HUES64 (cell line): ENCODE data around the gene TMEM41A.

Source experiments
- H3K27ac ChIP-seq: 2 replicates; pipeline ENCODE4 v1.7.0; 2013; ENCODE audit warnings: low read depth, low read length, inconsistent platforms
- H3K27me3 ChIP-seq: 2 replicates; pipeline ENCODE4 v1.6.1; 2013; ENCODE audit warnings: mild to moderate bottlenecking, low read length; ENCODE audit not compliant: insufficient read depth
- H3K36me3 ChIP-seq: 2 replicates; pipeline ENCODE4 v1.6.1; 2013; ENCODE audit warnings: mild to moderate bottlenecking, low read length; ENCODE audit not compliant: insufficient read depth
- H3K4me1 ChIP-seq: 2 replicates; pipeline ENCODE4 v1.6.1; 2013; ENCODE audit warnings: mild to moderate bottlenecking, low read length, moderate library complexity; ENCODE audit not compliant: insufficient read depth
- H3K4me3 ChIP-seq: 2 replicates; pipeline ENCODE4 v1.5.1; 2013; ENCODE audit warnings: mild to moderate bottlenecking, low read length, moderate library complexity
- H3K9ac ChIP-seq: 2 replicates; pipeline ENCODE4 v1.6.1; 2013; ENCODE audit warnings: mild to moderate bottlenecking, low read depth, low read length
- H3K9me3 ChIP-seq: 2 replicates; pipeline ENCODE4 v1.6.1; 2013; ENCODE audit warnings: low read depth, low read length; ENCODE audit not compliant: insufficient read depth
- WGBS: fragments of 150-250, 120-280 bp; methylation state at CpG from one replicate; pipeline ENCODE4 v1.1.7; 2013; ENCODE audit warnings: missing lambda C conversion rate; 5-methylcytosine and 5-hydroxymethylcytosine counted together

Gene TMEM41A

GRCh38 chr3:185521349-185522138 lies 22.7 kb upstream of the TMEM41A start:
- Histone ChIP-seq H3K27ac (no peak overlapping the region), H3K36me3 (no peaks in the 10 kb centered on the region)

DNA sequence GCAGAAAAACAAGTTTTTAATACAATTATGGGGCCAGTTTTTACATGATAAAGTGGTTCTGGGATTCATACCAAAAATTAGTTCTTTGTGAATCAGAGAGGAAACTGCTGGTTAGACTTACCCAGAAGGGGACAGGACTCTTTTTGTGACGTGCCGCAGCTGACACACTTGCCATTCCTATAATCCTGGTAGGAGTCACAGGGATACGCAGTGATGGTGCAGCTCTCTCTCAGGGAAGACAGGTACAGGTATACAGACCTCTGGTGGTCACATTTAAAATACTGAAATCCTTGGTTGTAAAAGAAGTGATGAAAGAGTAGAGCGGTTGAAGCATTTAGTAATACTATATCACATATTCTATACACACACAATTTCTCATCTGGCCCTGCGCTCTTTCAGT lies 20.2 kb upstream of the TMEM41A start:
- Histone ChIP-seq H3K27ac (no peak overlapping the region), H3K4me1 (no peaks in the 10 kb centered on the region), H3K27me3 (0 out of 2 replicates have a peak, but pooled peaks cover 6% of the 10 kb centered on the region), H3K9me3 (no peaks in the 10 kb centered on the region), H3K36me3 (no peaks in the 10 kb centered on the region), H3K9ac (no peak overlapping the region), H3K4me3 (no peak overlapping the region)
- WGBS, result 82% methylated on average over 3 of the region's 5 CpGs

More at GRCh38 chr3:185521349-185522138, 22.7 kb upstream of the TMEM41A start:
- no peak overlapping the region for H3K9ac ChIP-seq
- H3K4me1 ChIP-seq, result no peaks in the 10 kb centered on the region
- no peak overlapping the region for H3K4me3 ChIP-seq
- WGBS, result 92% methylated on average over 7 of the region's 7 CpGs
- H3K27me3 ChIP-seq, result no peaks in the 10 kb centered on the region
- H3K9me3 ChIP-seq, result no peaks in the 10 kb centered on the region

DNA sequence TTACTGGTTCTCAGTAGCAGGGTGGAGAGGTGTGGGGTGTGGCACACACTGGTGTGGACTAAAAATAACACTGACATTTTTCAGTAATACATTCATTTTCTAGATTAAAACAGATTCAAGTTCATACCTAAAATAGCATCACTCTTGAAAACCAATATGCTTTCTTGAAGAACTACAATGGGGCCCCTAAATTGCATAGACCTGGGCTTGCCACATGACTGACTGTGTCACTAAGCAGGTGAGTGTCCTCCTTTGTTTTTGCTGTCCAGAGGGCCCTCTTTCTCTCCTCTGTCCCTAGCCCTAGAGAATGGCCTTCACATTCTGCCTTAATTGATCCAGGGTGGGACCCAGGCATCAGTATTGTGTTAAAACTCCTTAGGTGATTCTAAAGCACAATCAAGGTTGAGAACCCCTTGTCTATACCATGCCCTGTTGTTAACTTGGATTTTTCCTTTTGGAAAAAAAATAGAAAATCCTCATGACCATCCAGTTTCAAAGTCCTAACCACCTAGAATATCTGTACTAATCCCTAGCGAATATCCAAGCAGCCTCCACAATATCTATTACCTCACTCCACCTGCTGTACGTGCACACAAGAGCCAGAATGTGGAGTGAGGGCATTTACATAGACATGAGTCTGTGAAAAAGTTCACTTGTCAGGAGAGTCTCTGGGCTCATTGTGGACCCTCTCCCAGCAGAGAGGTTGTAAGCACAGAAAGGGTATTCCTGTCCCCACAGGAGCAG lies 18.7 kb upstream of the TMEM41A start:
- Histone ChIP-seq H3K4me1 (no peaks in the 10 kb centered on the region), H3K4me3 (no peak overlapping the region), H3K9me3 (no peaks in the 10 kb centered on the region), H3K27ac (no peak overlapping the region), H3K27me3 (0 out of 2 replicates have a peak, but pooled peaks cover 8% of the 10 kb centered on the region), H3K9ac (no peak overlapping the region), H3K36me3 (no peaks in the 10 kb centered on the region)
- 86% methylated on average over 2 of the region's 2 CpGs for WGBS

DNA sequence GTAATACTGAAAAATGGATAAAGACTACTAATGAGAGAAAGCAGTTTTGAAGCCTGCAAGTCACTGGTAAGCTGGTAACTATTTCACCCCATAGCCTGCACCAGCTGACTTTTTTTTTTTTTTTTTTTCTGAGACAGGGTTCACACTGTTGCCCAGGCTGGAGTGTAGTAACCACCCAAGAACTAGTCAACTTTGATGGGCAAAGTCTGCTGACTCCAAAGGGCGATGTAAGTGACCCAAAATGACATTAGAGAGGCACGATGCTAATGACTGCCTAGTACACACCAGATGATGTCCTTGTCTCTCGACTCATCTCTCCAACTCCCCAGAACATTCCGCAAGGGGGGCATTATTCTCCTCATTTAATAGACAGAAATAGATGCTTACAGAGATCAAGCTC lies 12.9 kb upstream of the TMEM41A start:
- Histone ChIP-seq H3K9ac (no peak overlapping the region), H3K9me3 (no peaks in the 10 kb centered on the region), H3K4me1 (no peaks in the 10 kb centered on the region), H3K4me3 (no peak overlapping the region), H3K27me3 (0 out of 2 replicates have a peak, but pooled peaks cover 8% of the 10 kb centered on the region), H3K27ac (no peak overlapping the region), H3K36me3 (no peaks in the 10 kb centered on the region)
- WGBS, result 69% methylated on average over 4 of the region's 4 CpGs

DNA sequence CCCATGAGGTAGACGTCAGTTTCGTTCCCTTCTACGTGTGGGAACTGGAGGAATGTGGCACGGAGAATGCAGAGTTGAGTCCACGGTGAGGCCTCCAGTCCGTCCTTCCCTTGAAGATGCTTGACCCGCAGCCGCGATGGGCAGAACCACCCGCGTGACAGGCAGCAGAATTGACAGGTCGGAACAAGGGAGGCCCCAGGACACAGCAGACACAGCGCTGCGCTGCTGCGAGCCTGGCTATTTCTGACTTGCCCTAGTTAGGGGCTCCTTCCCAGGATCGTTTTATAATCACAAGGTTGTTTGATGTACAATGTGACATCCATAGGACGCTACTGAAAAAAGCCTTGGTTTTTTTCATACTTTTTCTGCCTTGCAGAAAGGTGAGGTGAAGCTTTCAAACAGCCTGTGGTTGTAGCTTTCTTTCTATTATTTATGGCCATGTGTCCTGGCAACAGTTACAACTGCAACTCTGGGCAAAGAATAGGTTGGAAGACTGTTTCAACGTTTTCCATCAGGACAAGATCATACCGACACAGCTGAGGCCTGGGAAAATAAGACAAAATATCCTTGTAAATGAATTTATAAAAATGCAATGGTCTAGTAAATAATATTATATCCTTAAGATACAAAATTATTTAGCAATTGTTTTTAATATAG lies 9.6 kb upstream of the TMEM41A start:
- 92% methylated on average over 19 of the region's 19 CpGs for WGBS
- Histone ChIP-seq H3K9me3 (no peaks in the 10 kb centered on the region), H3K27me3 (0 out of 2 replicates have a peak, but pooled peaks cover 2% of the 10 kb centered on the region)

GRCh38 chr3:185507883-185508282 lies 9.0 kb upstream of the TMEM41A start:
- Histone ChIP-seq H3K27ac (no peak overlapping the region), H3K27me3 (no peaks in the 10 kb centered on the region), H3K4me1 (no peaks in the 10 kb centered on the region), H3K9ac (no peak overlapping the region), H3K9me3 (no peaks in the 10 kb centered on the region), H3K36me3 (no peaks in the 10 kb centered on the region), H3K4me3 (no peak overlapping the region)
- 80% methylated on average over 5 of the region's 6 CpGs for WGBS

More for the DNA sequence above, 9.6 kb upstream of the TMEM41A start:
- Histone ChIP-seq H3K9ac (no peak overlapping the region), H3K27ac (no peak overlapping the region), H3K36me3 (no peaks in the 10 kb centered on the region), H3K4me1 (no peaks in the 10 kb centered on the region), H3K4me3 (no peak overlapping the region)

DNA sequence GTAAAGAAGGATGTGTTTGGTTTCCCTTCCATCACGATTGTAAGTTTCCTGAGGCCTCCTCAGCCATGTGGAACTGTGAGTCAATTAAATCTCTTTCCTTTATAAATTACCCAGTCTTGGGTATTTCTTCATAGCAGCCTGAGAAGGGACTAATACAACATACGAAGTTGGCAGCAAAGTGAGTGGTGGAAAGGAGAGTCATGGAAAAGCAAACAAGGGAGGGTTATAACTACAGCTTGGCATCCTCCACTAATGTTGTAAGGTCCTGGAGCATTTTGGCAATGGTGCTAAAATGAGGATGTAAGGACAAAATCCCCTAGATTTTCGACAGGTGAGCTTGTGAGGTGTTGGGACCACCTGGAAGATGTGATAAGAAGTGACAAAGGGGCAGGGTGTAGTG lies 5.8 kb upstream of the TMEM41A start:
- Histone ChIP-seq H3K9me3 (no peaks in the 10 kb centered on the region), H3K36me3 (no peaks in the 10 kb centered on the region), H3K4me1 (no peaks in the 10 kb centered on the region), H3K27me3 (no peaks in the 10 kb centered on the region), H3K4me3 (no peak overlapping the region), H3K27ac (no peak overlapping the region), H3K9ac (no peak overlapping the region)
- 73% methylated on average over 3 of the region's 3 CpGs for WGBS

- Histone ChIP-seq H3K4me3 (no peak overlapping the region), H3K27me3 (no peaks in the 10 kb centered on the region), H3K27ac (no peak overlapping the region), H3K4me1 (no peaks in the 10 kb centered on the region), H3K9ac (no peak overlapping the region), H3K36me3 (no peaks in the 10 kb centered on the region), H3K9me3 (no peaks in the 10 kb centered on the region)
- 85% methylated on average over 1 of the region's 1 CpG for WGBS
These were observed 4.7 kb upstream of the TMEM41A start for GRCh38 chr3:185503521-185503920.

- Histone ChIP-seq H3K9ac (no peak overlapping the region), H3K27me3 (no peaks in the 10 kb centered on the region), H3K27ac (no peak overlapping the region), H3K4me1 (no peaks in the 10 kb centered on the region), H3K9me3 (no peaks in the 10 kb centered on the region), H3K4me3 (no peak overlapping the region), H3K36me3 (no peaks in the 10 kb centered on the region)
- 86% methylated on average over 3 of the region's 3 CpGs for WGBS
These were observed 4.2 kb upstream of the TMEM41A start for GRCh38 chr3:185502987-185503386.

- Histone ChIP-seq H3K9me3 (no peaks in the 10 kb centered on the region), H3K27ac (no peak overlapping the region), H3K36me3 (peaks cover 44% of the 10 kb centered on the region), H3K9ac (no peak overlapping the region), H3K4me3 (no peak overlapping the region), H3K4me1 (no peaks in the 10 kb centered on the region), H3K27me3 (no peaks in the 10 kb centered on the region)
- WGBS, result 91% methylated on average over 4 of the region's 4 CpGs
These were observed 8.6 kb downstream of the TMEM41A start for GRCh38 chr3:185490241-185490640.

DNA sequence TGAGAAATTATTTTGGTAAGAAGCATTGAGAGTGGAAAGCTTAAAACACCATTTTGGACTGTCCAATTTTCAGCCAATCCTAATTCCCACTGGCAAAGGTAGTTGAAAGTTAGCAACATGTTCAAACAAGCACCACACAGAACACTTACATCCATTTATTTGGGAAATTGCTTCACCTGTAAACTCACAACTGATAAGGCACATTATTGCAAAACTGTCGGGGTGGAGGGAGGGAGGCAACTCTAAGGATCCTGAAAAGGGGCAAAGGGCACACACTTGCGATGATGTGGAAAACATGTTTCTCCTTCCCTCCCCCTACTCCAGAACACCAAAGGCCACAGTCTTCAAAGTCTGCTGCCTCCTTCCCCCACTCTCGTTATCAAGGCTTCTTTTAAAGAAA lies 9.4 kb downstream of the TMEM41A start:
- no peak overlapping the region for H3K27ac ChIP-seq

More for the DNA sequence above, 9.4 kb downstream of the TMEM41A start:
- 95% methylated on average over 3 of the region's 3 CpGs for WGBS
- Histone ChIP-seq H3K4me3 (no peak overlapping the region), H3K9me3 (no peaks in the 10 kb centered on the region), H3K36me3 (peaks cover 36% of the 10 kb centered on the region), H3K4me1 (no peaks in the 10 kb centered on the region), H3K27me3 (no peaks in the 10 kb centered on the region), H3K9ac (no peak overlapping the region)
